Activated CD4-positive, CD25-positive, alpha-beta regulatory T cell (primary cell): ENCODE data around the gene BTBD8.

Experiments
- DNase-seq, 4 experiments: peaks; one replicate each; lab custom pipeline; 2025; lab: John Stamatoyannopoulos, UW

Gene BTBD8

GRCh38 chr1:92192246-92192645 is 112.1 kb downstream of the BTBD8 start:
- no peak for DNase-seq

DNA sequence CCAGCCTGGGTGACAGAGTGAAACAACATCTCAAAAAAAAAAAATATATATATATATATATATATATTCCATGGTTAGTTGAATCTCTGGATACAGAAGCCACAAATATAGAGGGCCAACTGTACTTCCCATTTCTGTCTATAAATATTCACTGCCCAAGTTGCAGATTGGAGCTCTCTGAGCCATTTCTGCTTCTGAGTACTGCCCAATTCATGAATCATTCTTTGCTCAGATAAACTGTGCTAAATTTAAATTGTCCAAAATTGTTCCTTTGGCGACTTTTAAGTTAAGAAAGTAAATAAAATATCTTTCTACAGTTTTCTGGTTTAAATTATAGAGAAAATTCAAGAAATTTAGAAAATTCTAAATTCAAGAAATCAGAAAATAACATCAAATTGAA is 114.4 kb downstream of the BTBD8 start:
- DNase-seq, result no peak

DNA sequence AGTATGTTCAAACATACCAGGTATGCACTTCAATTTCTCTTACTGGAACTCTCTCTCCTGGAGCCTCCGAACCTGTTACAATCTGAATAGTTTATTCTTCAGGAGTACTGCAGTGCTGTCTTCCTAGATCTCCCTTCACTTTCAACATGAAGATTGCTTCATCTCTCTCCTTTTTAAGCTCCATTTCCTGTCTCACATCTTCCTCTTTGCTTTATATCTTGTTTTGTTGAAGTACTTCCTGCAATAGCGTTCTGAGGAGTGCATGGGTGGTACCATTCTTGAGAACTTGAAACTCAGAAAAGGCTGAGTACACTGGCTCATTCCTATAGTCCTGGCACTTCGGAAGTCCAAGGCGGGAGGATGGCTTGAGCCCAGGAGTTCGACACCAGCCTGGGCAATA is 121.8 kb downstream of the BTBD8 start:
- DNase-seq, result no peak

DNA sequence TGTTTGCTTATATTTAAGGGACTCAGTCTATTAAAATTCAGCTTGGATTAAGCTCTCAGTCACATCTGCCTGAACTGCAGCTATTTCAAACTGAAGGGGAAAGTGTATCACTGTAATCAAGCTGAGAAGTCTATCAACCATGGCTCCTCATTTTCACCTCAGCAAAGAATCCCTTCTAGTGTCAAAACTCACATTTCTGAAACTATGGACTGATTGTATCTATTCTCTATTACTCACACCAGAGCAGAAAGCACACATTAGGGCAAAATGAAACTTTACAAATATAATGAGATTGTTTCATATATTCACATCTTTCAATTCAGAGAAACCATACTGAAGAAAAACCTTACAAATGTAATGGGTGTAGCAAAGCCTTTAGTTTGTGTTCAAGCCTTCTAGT is 123.0 kb downstream of the BTBD8 start:
- DNase-seq, result no peak

DNA sequence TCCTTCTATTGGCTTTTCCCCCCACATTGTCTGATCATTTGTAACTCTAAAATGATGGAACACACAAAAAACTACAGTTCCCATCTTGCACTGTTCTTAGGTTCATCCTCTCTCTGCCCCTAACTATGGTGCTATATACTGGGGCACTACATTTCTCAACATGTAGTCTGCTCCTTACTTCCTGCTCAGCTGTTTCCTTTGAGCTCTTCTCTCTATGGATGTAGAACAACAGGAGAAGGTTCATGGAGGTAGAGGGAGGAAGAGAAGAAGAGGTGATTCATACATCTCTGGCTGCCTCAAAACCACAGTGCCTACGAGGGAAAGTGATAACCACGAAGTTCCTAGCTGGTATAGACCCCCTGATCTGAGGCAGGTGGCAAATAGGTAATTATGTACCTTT is 130.6 kb downstream of the BTBD8 start:
- DNase-seq, result no peak

DNA sequence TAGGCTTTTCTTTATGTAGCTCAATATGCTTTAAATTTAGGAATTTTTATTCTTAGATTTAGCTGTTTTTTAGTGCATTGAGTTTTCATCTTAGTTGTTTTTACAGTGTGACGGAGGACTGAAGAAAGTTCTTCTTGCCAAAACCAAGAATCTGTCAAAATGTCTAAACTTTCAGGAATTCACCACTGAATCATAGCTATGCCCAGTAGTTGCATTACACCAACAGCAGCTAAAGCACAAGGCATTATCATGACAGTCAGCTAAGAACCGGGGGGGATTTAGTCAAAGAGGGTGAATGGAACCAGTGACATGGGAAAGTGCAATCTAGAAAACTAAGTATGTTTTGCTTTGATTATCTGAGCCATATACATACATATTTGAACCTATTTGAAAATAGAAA is 131.0 kb downstream of the BTBD8 start:
- no peak for DNase-seq

GRCh38 chr1:92217721-92218120 is 137.6 kb downstream of the BTBD8 start, which contains the start of gene C1orf146:
C1orf146 (plus strand) TSS chr1:92217915; CDS start chr1:92231421, 13,506 bp downstream.
- no peak for DNase-seq

GRCh38 chr1:92218559-92218958 is 138.4 kb downstream of the BTBD8 start:
- no peak for DNase-seq

DNA sequence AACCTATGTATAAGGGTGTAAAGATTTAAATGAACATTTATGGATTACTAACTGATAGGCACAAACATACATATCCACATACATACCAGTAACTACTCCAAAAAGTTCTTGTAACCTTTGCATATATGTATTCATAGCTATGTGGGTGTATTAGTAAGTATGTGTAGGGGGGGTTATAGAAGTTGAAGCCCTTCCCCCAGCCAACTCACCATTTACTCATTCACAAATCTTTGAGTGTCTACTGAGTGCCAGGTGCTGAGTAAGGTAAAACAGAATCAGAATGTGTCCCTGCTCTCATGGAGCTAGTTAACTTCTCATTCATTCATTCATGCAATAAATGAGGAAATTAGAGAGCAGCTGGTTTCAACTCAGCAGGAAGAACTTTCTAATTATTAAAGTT is 138.9 kb downstream of the BTBD8 start:
- no peak for DNase-seq

DNA sequence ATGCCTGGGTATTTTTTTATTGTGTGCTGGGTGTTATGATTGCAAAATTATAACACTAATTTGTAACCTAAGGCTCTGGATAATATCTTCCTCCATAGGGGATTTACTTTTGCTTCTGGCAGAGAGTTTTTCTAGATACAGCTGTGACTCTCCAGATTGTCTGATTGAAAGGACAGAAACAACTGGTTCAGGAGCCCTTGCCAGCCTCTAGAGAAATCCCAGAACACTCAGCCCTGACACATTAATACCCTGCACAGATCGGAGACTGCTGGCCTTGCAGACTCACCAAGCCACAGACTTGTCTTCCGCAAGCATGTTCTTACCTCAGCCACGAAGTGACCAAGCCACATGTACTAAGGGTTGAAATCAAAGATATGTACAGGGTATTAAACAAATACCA is 148.3 kb downstream of the BTBD8 start:
- DNase-seq, result no peak

DNA sequence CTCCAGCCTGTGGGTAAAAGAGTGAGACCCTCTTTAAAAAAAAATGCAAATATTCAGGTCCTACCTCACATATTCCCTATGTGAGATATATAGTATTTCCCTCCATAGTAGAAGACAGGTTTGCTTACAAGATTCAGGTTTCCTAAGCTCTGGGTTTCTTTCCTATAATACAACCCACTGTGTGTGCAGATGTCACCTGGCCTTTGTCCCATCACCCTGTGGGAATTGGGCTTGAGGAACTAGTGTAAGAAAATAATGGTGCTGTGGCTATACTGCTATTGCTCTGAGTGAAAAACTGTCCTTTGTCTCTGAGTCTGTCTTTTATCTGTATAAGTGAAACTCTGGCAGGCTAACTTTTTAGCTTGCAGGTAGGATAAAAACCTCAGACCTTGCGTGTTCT is 150.6 kb downstream of the BTBD8 start:
- no peak for DNase-seq
